ENCODE data around the gene RPS21. TPM values are rescaled to one million over a fixed set of nuclear protein-coding genes. Genes with fewer than 3 reads are reported as not detected.
A peak's percentile ranks its signal among the peaks of the same experiment; 100 is the strongest.

The RPS21 gene
- total and polyA plus RNA-seq, 11 donors = 434 to 3,051 (median 712) TPM

DNA sequence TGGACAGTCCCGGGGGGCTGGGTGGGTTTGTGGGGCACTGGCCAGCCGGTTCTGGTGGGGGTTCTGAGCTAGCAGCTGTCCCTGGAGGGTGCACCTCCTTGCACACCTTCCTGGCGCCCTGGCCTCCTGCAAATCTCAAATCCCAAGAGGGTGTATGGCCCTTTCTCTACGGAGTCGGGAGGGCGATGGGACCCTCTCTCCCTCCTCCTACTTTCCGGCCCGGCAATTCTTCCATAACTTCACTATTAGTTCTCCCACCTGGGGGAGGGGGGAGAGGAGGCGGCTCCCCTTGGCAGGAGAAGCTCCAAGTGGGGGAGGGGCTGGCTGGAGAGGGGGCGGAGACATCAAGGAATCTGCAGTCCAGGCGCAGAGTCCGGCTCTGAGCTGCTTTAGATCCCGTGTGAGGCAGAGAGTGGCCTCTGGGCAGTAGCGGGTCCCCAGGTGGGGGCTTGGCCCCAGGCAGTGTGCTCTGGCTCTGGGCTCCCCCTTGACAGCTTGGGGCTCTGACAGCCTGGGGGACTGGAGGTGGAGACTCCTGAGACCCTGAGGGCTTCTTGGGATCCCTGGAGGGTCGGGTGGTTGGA lies 18.4 kb upstream of the RPS21 start:
- TF ChIP-seq, protein P1, sequence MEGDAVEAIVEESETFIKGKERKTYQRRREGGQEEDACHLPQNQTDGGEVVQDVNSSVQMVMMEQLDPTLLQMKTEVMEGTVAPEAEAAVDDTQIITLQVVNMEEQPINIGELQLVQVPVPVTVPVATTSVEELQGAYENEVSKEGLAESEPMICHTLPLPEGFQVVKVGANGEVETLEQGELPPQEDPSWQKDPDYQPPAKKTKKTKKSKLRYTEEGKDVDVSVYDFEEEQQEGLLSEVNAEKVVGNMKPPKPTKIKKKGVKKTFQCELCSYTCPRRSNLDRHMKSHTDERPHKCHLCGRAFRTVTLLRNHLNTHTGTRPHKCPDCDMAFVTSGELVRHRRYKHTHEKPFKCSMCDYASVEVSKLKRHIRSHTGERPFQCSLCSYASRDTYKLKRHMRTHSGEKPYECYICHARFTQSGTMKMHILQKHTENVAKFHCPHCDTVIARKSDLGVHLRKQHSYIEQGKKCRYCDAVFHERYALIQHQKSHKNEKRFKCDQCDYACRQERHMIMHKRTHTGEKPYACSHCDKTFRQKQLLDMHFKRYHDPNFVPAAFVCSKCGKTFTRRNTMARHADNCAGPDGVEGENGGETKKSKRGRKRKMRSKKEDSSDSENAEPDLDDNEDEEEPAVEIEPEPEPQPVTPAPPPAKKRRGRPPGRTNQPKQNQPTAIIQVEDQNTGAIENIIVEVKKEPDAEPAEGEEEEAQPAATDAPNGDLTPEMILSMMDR (IDR thresholded peaks at IDR 0.05) = no peak
- TF ChIP-seq POLR2A (IDR thresholded peaks at IDR 0.05) = no peak
- DNase-seq (peak in 4 of 5 donors; percentile 48 to 70 (median 60)), ATAC-seq (no peak)
- Histone ChIP-seq H3K4me3 (peak overlapping the region in 8 of 12 donors; percentile 85 to 96 (median 92)), H3K36me3 (no peaks in the 10 kb centered on the region), H3K27ac (peak overlapping the region in 9 of 12 donors; percentile 76 to 97 (median 93)), H3K9me3 (no peaks in the 10 kb centered on the region), H3K4me1 (peaks cover 6 to 78% (median 66%) of the 10 kb centered on the region in 12 donors), H3K27me3 (peaks cover 0 to 36% (median 0%) of the 10 kb centered on the region in 9 donors)
- intact Hi-C loops (cut with DNase I) = loop anchor here in 1 of 10 donors (5.0 kb wide), 1 partner anchor 66 kb away; the partner anchor contains the start of gene ADRM1
- 12 to 22% (median 20%) methylated on average over 13 to 15 of the region's 15 CpGs for WGBS, 4 donors

DNA sequence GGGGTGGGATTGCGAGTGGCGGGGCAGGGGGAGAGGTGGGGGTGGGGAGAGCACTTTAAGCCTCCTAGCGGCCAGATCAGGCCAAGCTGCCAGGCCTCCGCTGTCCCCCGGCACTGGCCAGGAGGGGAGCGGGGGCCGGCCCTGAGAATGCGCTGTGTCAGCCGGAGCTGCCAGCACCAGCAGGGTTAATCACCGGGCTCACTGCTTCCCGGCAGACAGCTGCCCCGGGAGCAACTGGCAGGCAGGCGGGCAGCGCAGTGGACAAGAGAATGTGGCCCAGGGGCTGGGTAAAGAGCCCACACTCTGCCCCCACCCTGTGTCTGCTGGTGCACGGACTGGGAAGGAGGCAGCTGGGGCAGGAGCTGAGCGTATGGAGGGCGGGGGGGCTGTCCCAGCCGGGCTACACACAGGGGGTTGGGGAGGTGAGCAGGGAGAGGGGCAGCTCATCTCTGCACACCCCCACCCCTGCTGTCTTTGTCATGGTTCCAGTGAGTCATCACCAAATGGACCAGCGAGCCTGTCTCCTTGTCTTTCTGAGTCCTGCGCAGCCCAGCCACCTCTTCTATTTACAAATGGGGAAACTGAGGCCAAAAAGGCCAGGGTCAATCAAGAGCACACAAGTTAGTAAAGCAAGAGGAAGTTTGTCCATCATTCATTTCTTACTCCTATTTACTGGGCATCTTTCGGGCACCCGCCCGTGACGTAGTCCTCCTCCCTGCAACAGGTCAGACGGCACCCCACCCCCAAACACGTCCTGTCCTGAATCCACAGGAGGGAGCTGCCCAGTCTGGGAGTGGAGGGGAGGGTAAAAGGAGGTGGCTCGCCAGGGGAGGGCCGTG lies 17.7 kb upstream of the RPS21 start:
- ATAC-seq = peak in 1 of 4 donors; percentile 1
- 31 to 51% (median 34%) methylated on average over 16 to 28 of the region's 28 CpGs for WGBS, 4 donors
- peak in 2 of 5 donors; percentile 47 to 62 for DNase-seq

DNA sequence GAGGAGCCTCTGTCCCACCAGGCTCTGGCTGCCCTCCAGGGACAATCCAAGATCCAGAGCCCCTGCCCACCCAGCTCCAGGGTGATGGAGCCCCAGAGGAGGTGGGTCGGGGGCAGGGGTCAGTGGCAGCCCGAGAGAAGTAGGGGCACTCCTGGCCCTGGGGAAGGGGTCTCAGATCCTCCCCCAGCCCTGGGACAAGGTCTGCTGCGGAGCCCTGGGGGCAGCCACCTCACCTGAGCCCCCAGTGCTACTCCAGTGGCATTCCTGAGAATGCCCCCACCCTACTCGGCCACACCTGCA lies 17.1 kb upstream of the RPS21 start:
- DNase-seq (no peak), ATAC-seq (no peak)
- no peaks in the 10 kb centered on the region for H3K9me3 ChIP-seq
- no peak overlapping the region for H3K4me3 ChIP-seq
- WGBS, 4 donors = 67 to 81% (median 68%) methylated on average over 3 to 4 of the region's 4 CpGs
- H3K27ac ChIP-seq = peak overlapping the region in 9 of 12 donors; percentile 26 to 97 (median 49)
- no peak for TF ChIP-seq POLR2A (IDR thresholded peaks at IDR 0.05)
- TF ChIP-seq, protein P1 (IDR thresholded peaks at IDR 0.05) = no peak
- H3K4me1 ChIP-seq = peaks cover 6 to 71% (median 54%) of the 10 kb centered on the region in 12 donors
- peaks cover 0 to 36% (median 0%) of the 10 kb centered on the region in 9 donors for H3K27me3 ChIP-seq
- no peaks in the 10 kb centered on the region for H3K36me3 ChIP-seq
- intact Hi-C loops (cut with DNase I) = loop anchor here in 2 of 10 donors (5.0 to 10.0 kb wide), 2 partner anchors 67 to 225 kb away; partner anchors contain the start of genes ADRM1 (in 1 of the 2), PSMA7 (in 1 of the 2) and SS18L1 (in 1 of the 2)

More for the DNA sequence above, 17.7 kb upstream of the RPS21 start:
- TF ChIP-seq POLR2A (IDR thresholded peaks at IDR 0.05) = no peak
- TF ChIP-seq, protein P1 (IDR thresholded peaks at IDR 0.05) = peak in 11 of 12 donors; percentile 26 to 63 (median 39)
- Histone ChIP-seq H3K27ac (peak overlapping the region in 8 of 12 donors; percentile 37 to 97 (median 80)), H3K4me1 (peaks cover 6 to 71% (median 59%) of the 10 kb centered on the region in 12 donors), H3K36me3 (no peaks in the 10 kb centered on the region), H3K4me3 (peak overlapping the region in 7 of 12 donors; percentile 7 to 96 (median 91)), H3K27me3 (peaks cover 0 to 36% (median 0%) of the 10 kb centered on the region in 9 donors), H3K9me3 (no peaks in the 10 kb centered on the region)
- intact Hi-C loops (cut with DNase I) = loop anchor here in 1 of 10 donors (5.0 kb wide), 1 partner anchor 67 kb away; the partner anchor contains the start of gene ADRM1

Measured in heart left ventricle (tissue), 16 donors.